Measurements from ENCODE around the gene HIPK1. TPM values are rescaled to one million over a fixed set of nuclear protein-coding genes. Genes with fewer than 3 reads are reported as not detected.

The HIPK1 gene
- total RNA-seq, 1 donor from 2014 or later, result 52.3 TPM

GRCh38 chr1:113957984-113958383 is 28.9 kb downstream of the HIPK1 start:
- intact Hi-C loops (cut with DNase I), result no loop called here
- DNase-seq (ENCODE audit: extremely low spot score in 2 of 2), result no peak
- Histone ChIP-seq H3K9me3 (no peaks in the 10 kb centered on the region), H3K36me3 (peaks cover 0 to 67% of the 10 kb centered on the region in 2 donors), H3K27ac (no peak overlapping the region), H3K4me3 (no peak overlapping the region), H3K27me3 (no peaks in the 10 kb centered on the region), H3K4me1 (no peaks in the 10 kb centered on the region)
- no peak for TF ChIP-seq POLR2AphosphoS5 (IDR thresholded peaks at IDR 0.05; ENCODE audit: insufficient read depth in 1 of 2, low read depth in 1 of 2)
- TF ChIP-seq POLR2A (IDR thresholded peaks at IDR 0.05), result no peak
- no peak for TF ChIP-seq CTCF (IDR thresholded peaks at IDR 0.05)

GRCh38 chr1:113958691-113959090 is 29.6 kb downstream of the HIPK1 start:
- no peak for TF ChIP-seq POLR2A (IDR thresholded peaks at IDR 0.05)
- no peak for TF ChIP-seq POLR2AphosphoS5 (IDR thresholded peaks at IDR 0.05; ENCODE audit: insufficient read depth in 1 of 2, low read depth in 1 of 2)
- no peak for TF ChIP-seq CTCF (IDR thresholded peaks at IDR 0.05)
- DNase-seq (ENCODE audit: extremely low spot score in 2 of 2), result no peak
- Histone ChIP-seq H3K4me1 (no peaks in the 10 kb centered on the region), H3K4me3 (no peak overlapping the region), H3K9me3 (no peaks in the 10 kb centered on the region), H3K36me3 (peaks cover 0 to 68% of the 10 kb centered on the region in 2 donors), H3K27me3 (no peaks in the 10 kb centered on the region), H3K27ac (no peak overlapping the region)
- intact Hi-C loops (cut with DNase I), result no loop called here

GRCh38 chr1:113963281-113963906 is 34.3 kb downstream of the HIPK1 start:
- no peaks in the 10 kb centered on the region for H3K27me3 ChIP-seq
- no peak overlapping the region for H3K27ac ChIP-seq
- no peaks in the 10 kb centered on the region for H3K9me3 ChIP-seq
- peaks cover 8% of the 10 kb centered on the region for H3K4me1 ChIP-seq
- no peak for DNase-seq (ENCODE audit: extremely low spot score in 2 of 2)
- H3K4me3 ChIP-seq, result no peak overlapping the region
- TF ChIP-seq POLR2A (IDR thresholded peaks at IDR 0.05), result no peak
- TF ChIP-seq POLR2AphosphoS5 (IDR thresholded peaks at IDR 0.05; ENCODE audit: insufficient read depth in 1 of 2, low read depth in 1 of 2), result no peak
- TF ChIP-seq CTCF (IDR thresholded peaks at IDR 0.05), result no peak
- H3K36me3 ChIP-seq, result peaks cover 0 to 57% of the 10 kb centered on the region in 2 donors
- intact Hi-C loops (cut with DNase I), result no loop called here

- no peaks in the 10 kb centered on the region for H3K27me3 ChIP-seq
Measured at GRCh38 chr1:113965703-113966412, 36.7 kb downstream of the HIPK1 start.

More at GRCh38 chr1:113965703-113966412, 36.7 kb downstream of the HIPK1 start:
- TF ChIP-seq POLR2A (IDR thresholded peaks at IDR 0.05) (no peak), CTCF (IDR thresholded peaks at IDR 0.05) (no peak), POLR2AphosphoS5 (IDR thresholded peaks at IDR 0.05; ENCODE audit: insufficient read depth in 1 of 2, low read depth in 1 of 2) (no peak)
- Histone ChIP-seq H3K27ac (no peak overlapping the region), H3K4me1 (peaks cover 8% of the 10 kb centered on the region), H3K36me3 (peaks cover 0 to 70% of the 10 kb centered on the region in 2 donors), H3K4me3 (no peak overlapping the region), H3K9me3 (no peaks in the 10 kb centered on the region)
- DNase-seq (ENCODE audit: extremely low spot score in 2 of 2), result no peak
- intact Hi-C loops (cut with DNase I), result no loop called here

Data from vagina (tissue), 2 donors.